ENCODE measurements around the gene PTPRT. TPM values are rescaled to one million over a fixed set of nuclear protein-coding genes. Genes with fewer than 3 reads are reported as not detected.

Gene PTPRT
- total RNA-seq, 1 experiment from 2014 or later, result not detected

DNA sequence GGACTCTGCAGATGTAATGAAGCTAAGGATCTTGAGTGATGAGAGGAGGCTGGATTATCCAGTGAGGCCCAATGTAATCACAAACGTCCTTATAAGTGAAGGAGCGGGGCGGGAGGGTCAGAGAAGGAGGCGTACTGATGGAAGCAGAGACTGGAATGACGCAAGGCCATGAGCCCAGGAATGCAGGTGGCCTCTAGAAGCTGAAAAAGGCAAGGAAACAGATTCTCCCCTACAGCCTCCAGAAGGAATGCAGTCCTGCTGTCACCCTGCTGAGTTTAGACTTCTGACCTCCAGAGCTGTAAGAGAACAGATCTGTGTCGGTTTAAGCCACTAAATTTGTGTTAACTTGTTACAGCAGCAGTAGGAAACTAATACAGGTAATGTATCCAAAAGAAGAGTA is 227.9 kb downstream of the PTPRT start:
- in situ Hi-C loops (cut with HindIII; ENCODE audit: low pct_unique_long_range_greater_than_20kb, low sequenced_read_pairs), result no loop called here
- no peak for DNase-seq (ENCODE audit: low read depth, low spot score)
- no peak overlapping the region for H3K4me3 ChIP-seq (ENCODE audit: low read depth in 2 of 2, low read length in 2 of 2)
- no peak for ATAC-seq
- ChIA-PET POLR2A (no interaction called here), CTCF (no interaction called here)
- no peaks in the 10 kb centered on the region for H3K4me1 ChIP-seq (ENCODE audit: control insufficient read depth, insufficient read depth, low read length)
- H3K27ac ChIP-seq (ENCODE audit: low read length), result no peak overlapping the region
- TF ChIP-seq, protein P1, sequence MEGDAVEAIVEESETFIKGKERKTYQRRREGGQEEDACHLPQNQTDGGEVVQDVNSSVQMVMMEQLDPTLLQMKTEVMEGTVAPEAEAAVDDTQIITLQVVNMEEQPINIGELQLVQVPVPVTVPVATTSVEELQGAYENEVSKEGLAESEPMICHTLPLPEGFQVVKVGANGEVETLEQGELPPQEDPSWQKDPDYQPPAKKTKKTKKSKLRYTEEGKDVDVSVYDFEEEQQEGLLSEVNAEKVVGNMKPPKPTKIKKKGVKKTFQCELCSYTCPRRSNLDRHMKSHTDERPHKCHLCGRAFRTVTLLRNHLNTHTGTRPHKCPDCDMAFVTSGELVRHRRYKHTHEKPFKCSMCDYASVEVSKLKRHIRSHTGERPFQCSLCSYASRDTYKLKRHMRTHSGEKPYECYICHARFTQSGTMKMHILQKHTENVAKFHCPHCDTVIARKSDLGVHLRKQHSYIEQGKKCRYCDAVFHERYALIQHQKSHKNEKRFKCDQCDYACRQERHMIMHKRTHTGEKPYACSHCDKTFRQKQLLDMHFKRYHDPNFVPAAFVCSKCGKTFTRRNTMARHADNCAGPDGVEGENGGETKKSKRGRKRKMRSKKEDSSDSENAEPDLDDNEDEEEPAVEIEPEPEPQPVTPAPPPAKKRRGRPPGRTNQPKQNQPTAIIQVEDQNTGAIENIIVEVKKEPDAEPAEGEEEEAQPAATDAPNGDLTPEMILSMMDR (IDR thresholded peaks at IDR 0.05), result no peak
- no peak for TF ChIP-seq POLR2AphosphoS5 (IDR thresholded peaks at IDR 0.05; ENCODE audit: low read depth, low read length)
- no peak for TF ChIP-seq SIN3A (IDR thresholded peaks at IDR 0.05; ENCODE audit: borderline replicate concordance, insufficient read depth, low read depth, low read length)
- TF ChIP-seq TCF7L2 (IDR thresholded peaks at IDR 0.05; ENCODE audit: low read depth, low read length), result no peak
- peaks cover 2% of the 10 kb centered on the region; the same call in 1 of the 2 replicates for H3K27me3 ChIP-seq (ENCODE audit: control insufficient read depth, insufficient read depth, low read length)
- no peaks in the 10 kb centered on the region for H3K9me3 ChIP-seq (ENCODE audit: control insufficient read depth, insufficient read depth, low read depth, low read length)
- intact Hi-C loops (cut with micrococcal nuclease; ENCODE audit: unreplicated experiment), result no loop called here
- no peaks in the 10 kb centered on the region; the same call in 1 of the 2 replicates for H3K36me3 ChIP-seq (ENCODE audit: control insufficient read depth, insufficient read depth, low read length)
- no TSS peak for BruUV-seq (replicated peaks)

DNA sequence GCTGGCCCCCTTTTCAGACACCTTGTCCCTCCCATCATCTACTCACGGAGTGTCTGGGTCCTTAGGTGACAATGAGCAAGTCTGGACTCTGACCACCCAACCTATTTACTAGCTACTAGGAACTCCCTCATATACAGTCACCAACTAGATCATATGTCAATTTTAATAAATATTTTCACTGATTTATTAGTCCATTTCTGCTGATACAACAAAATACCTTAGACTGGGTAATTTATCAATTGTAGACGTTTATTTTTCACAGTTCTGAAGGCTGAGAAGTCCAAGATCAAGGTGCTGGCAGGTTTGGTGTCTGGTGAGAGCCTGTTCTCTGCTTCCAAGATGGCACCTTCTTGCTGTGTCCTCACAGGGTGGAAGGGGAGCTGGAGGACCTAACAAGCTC is 229.7 kb downstream of the PTPRT start:
- CTCF ChIA-PET, result no interaction called here
- H3K27me3 ChIP-seq (ENCODE audit: control insufficient read depth, insufficient read depth, low read length), result peaks cover 2% of the 10 kb centered on the region; the same call in 1 of the 2 replicates
- no peaks in the 10 kb centered on the region for H3K9me3 ChIP-seq (ENCODE audit: control insufficient read depth, insufficient read depth, low read depth, low read length)
- ATAC-seq (no peak), DNase-seq (ENCODE audit: low read depth, low spot score) (no peak)
- POLR2A ChIA-PET, result interaction anchor here (0.6 kb wide), 1 partner anchor 25 kb away, joined by 13 read pairs; no protein-coding TSS in a partner anchor
- H3K4me3 ChIP-seq (ENCODE audit: low read depth in 2 of 2, low read length in 2 of 2), result no peak overlapping the region
- no peaks in the 10 kb centered on the region for H3K4me1 ChIP-seq (ENCODE audit: control insufficient read depth, insufficient read depth, low read length)
- no peaks in the 10 kb centered on the region; the same call in 1 of the 2 replicates for H3K36me3 ChIP-seq (ENCODE audit: control insufficient read depth, insufficient read depth, low read length)
- TF ChIP-seq, protein P1 (IDR thresholded peaks at IDR 0.05), result no peak
- TF ChIP-seq, protein P2, sequence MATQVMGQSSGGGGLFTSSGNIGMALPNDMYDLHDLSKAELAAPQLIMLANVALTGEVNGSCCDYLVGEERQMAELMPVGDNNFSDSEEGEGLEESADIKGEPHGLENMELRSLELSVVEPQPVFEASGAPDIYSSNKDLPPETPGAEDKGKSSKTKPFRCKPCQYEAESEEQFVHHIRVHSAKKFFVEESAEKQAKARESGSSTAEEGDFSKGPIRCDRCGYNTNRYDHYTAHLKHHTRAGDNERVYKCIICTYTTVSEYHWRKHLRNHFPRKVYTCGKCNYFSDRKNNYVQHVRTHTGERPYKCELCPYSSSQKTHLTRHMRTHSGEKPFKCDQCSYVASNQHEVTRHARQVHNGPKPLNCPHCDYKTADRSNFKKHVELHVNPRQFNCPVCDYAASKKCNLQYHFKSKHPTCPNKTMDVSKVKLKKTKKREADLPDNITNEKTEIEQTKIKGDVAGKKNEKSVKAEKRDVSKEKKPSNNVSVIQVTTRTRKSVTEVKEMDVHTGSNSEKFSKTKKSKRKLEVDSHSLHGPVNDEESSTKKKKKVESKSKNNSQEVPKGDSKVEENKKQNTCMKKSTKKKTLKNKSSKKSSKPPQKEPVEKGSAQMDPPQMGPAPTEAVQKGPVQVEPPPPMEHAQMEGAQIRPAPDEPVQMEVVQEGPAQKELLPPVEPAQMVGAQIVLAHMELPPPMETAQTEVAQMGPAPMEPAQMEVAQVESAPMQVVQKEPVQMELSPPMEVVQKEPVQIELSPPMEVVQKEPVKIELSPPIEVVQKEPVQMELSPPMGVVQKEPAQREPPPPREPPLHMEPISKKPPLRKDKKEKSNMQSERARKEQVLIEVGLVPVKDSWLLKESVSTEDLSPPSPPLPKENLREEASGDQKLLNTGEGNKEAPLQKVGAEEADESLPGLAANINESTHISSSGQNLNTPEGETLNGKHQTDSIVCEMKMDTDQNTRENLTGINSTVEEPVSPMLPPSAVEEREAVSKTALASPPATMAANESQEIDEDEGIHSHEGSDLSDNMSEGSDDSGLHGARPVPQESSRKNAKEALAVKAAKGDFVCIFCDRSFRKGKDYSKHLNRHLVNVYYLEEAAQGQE (IDR thresholded peaks at IDR 0.05; ENCODE audit: insufficient read depth in 1 of 2, low read depth in 2 of 2, low read length in 1 of 2), result no peak
- no peak for TF ChIP-seq TCF7L2 (IDR thresholded peaks at IDR 0.05; ENCODE audit: low read depth, low read length)
- no peak for TF ChIP-seq POLR2AphosphoS5 (IDR thresholded peaks at IDR 0.05; ENCODE audit: low read depth, low read length)
- TF ChIP-seq SIN3A (IDR thresholded peaks at IDR 0.05; ENCODE audit: borderline replicate concordance, insufficient read depth, low read depth, low read length), result no peak
- in situ Hi-C loops (cut with HindIII; ENCODE audit: low pct_unique_long_range_greater_than_20kb, low sequenced_read_pairs) (no loop called here), intact Hi-C loops (cut with micrococcal nuclease; ENCODE audit: unreplicated experiment) (no loop called here)
- H3K27ac ChIP-seq (ENCODE audit: low read length), result no peak overlapping the region
- no TSS peak for BruUV-seq (replicated peaks)

All from Panc1 (cell line).